Measurements from ENCODE around the gene ERN1. TPM values are rescaled to one million over a fixed set of nuclear protein-coding genes. Genes with fewer than 3 reads are reported as not detected.

ERN1 gene
- total RNA-seq, 1 experiment from 2014 or later, result 13.5 TPM

DNA sequence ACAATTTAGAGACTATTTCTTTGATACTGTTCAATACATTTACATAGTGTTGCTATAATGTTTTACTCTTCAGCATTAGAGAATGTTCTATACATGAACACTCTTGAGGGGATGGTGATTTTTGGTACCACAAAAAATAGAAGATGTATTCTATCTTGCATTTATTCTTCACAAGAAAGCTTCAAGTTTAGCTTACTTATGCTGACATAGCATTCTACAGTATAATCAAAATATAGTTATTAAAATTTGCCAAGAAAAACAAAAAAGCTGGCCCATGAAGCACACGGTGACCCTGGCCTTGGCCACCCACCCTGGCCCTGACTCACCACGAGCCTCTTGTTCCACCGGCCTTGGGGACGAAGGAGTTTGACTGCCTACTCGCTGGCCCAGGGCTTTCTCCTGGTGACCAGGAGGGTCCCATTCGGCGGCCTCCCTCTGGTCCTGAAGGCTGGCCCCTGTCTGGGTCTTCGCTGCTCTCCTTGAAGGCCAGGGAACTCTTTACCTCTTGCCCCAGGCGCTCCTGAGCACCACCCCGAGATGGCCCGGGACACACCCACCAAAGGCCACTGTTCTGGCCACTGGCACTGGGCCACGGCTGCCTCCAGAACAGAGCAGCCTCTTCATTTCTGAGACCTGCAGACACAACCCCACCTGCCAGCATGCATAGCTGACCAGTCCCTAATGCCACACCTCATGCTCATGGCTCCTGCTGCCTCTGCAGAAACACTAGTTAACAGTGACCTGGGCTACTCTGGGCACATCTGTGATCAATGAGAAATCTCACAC, 87.1 kb downstream of the ERN1 start:
- ChIA-PET POLR2A (ENCODE audit: unreplicated experiment) (interaction anchor here (0.9 kb wide), 1 partner anchor 87 kb away, joined by 3 read pairs; no protein-coding TSS in a partner anchor), CTCF (interaction anchor here (0.8 to 1.0 kb wide), 1 partner anchor 91 kb away, joined by 3 to 4 read pairs; no protein-coding TSS in a partner anchor)
- Histone ChIP-seq H3K9ac (ENCODE audit: low read length) (no peak overlapping the region), H3K4me1 (ENCODE audit: insufficient read depth, low read length) (no peaks in the 10 kb centered on the region), H3K36me3 (ENCODE audit: low read depth, low read length) (peaks cover 7% of the 10 kb centered on the region; the same call in 1 of the 2 replicates), H3K4me2 (ENCODE audit: low read length) (no peak overlapping the region), H3K9me2 (replicated peaks; ENCODE audit: low read length) (no peaks in the 10 kb centered on the region), H3F3A (ENCODE audit: low read length, unreplicated experiment) (no peaks in the 10 kb centered on the region), H3K4me3 (ENCODE audit: low read length) (no peak overlapping the region), H2AFZ (ENCODE audit: low read length) (no peak overlapping the region), H4K20me1 (ENCODE audit: low read length) (no peaks in the 10 kb centered on the region), H3K79me2 (ENCODE audit: low read length) (no peaks in the 10 kb centered on the region), H3K9me3 (ENCODE audit: low read length) (no peaks in the 10 kb centered on the region), H3K27me3 (ENCODE audit: low read length) (no peaks in the 10 kb centered on the region), H3K27ac (ENCODE audit: low read length) (no peak overlapping the region)
- no peak for DNase-seq
- TF ChIP-seq EZH2 (IDR thresholded peaks at IDR 0.05; ENCODE audit: low read length, unreplicated experiment) (no peak), CTCF (conservative IDR thresholded peaks at IDR 0.05; ENCODE audit: low read depth, low read length) (no peak), EZH2phosphoT487 (IDR thresholded peaks at IDR 0.05; ENCODE audit: borderline replicate concordance, low read length) (no peak)
- intact Hi-C loops (cut with micrococcal nuclease), result no loop called here
- BruUV-seq (replicated peaks), result no TSS peak
- ATAC-seq, result no peak

- POLR2A ChIA-PET (ENCODE audit: unreplicated experiment), result interaction anchor here (0.9 kb wide), 1 partner anchor 88 kb away, joined by 3 read pairs; no protein-coding TSS in a partner anchor
- peaks cover 7% of the 10 kb centered on the region; the same call in 1 of the 2 replicates for H3K36me3 ChIP-seq (ENCODE audit: low read depth, low read length)
- TF ChIP-seq EZH2 (IDR thresholded peaks at IDR 0.05; ENCODE audit: low read length, unreplicated experiment) (no peak), EZH2phosphoT487 (IDR thresholded peaks at IDR 0.05; ENCODE audit: borderline replicate concordance, low read length) (no peak), CTCF (conservative IDR thresholded peaks at IDR 0.05; ENCODE audit: low read depth, low read length) (no peak)
Measured at GRCh38 chr17:64041912-64042311, 88.0 kb downstream of the ERN1 start.

DNA sequence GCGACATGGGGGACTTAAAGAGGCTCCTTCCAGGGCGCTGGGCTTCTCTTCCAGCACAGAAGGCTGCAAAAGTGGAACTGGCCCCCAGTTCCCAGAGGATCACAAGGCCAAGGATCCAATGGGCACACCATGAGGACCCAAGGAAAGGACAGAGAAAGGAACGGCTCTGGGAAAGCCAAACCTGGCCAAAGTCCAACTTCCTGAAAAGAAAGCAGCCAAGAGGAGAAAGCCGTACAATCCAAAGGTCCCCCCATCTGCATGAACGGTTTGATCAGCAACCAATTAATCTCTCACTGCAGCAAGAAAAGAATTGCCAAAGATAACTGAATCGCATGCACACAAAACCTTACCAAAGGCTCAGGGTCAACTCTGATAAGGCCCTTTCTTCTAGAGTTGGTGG, 89.7 kb downstream of the ERN1 start:
- H3K9me2 ChIP-seq (replicated peaks; ENCODE audit: low read length), result no peaks in the 10 kb centered on the region
- no peaks in the 10 kb centered on the region for H4K20me1 ChIP-seq (ENCODE audit: low read length)
- DNase-seq (no peak), ATAC-seq (no peak)
- no TSS peak for BruUV-seq (replicated peaks)
- H3F3A ChIP-seq (ENCODE audit: low read length, unreplicated experiment), result no peaks in the 10 kb centered on the region
- H3K9ac ChIP-seq (ENCODE audit: low read length), result no peak overlapping the region
- H3K9me3 ChIP-seq (ENCODE audit: low read length), result no peaks in the 10 kb centered on the region
- no peak overlapping the region for H3K4me3 ChIP-seq (ENCODE audit: low read length)
- TF ChIP-seq EZH2 (IDR thresholded peaks at IDR 0.05; ENCODE audit: low read length, unreplicated experiment) (no peak), EZH2phosphoT487 (IDR thresholded peaks at IDR 0.05; ENCODE audit: borderline replicate concordance, low read length) (no peak), CTCF (conservative IDR thresholded peaks at IDR 0.05; ENCODE audit: low read depth, low read length) (no peak)
- no peak overlapping the region for H2AFZ ChIP-seq (ENCODE audit: low read length)
- H3K4me1 ChIP-seq (ENCODE audit: insufficient read depth, low read length), result no peaks in the 10 kb centered on the region
- no peak overlapping the region for H3K4me2 ChIP-seq (ENCODE audit: low read length)
- no peaks in the 10 kb centered on the region for H3K79me2 ChIP-seq (ENCODE audit: low read length)
- H3K27me3 ChIP-seq (ENCODE audit: low read length), result no peaks in the 10 kb centered on the region
- intact Hi-C loops (cut with micrococcal nuclease), result no loop called here
- peaks cover 3% of the 10 kb centered on the region; the same call in 1 of the 2 replicates for H3K36me3 ChIP-seq (ENCODE audit: low read depth, low read length)
- H3K27ac ChIP-seq (ENCODE audit: low read length), result no peak overlapping the region
- ChIA-PET POLR2A (ENCODE audit: unreplicated experiment) (no interaction called here), CTCF (no interaction called here)

More at GRCh38 chr17:64041912-64042311, 88.0 kb downstream of the ERN1 start:
- H3K9me2 ChIP-seq (replicated peaks; ENCODE audit: low read length), result no peaks in the 10 kb centered on the region
- DNase-seq, result no peak
- ATAC-seq, result no peak
- intact Hi-C loops (cut with micrococcal nuclease), result no loop called here
- no peak overlapping the region for H3K4me3 ChIP-seq (ENCODE audit: low read length)
- CTCF ChIA-PET, result no interaction called here
- no peaks in the 10 kb centered on the region for H3F3A ChIP-seq (ENCODE audit: low read length, unreplicated experiment)
- no peak overlapping the region for H3K4me2 ChIP-seq (ENCODE audit: low read length)
- H3K4me1 ChIP-seq (ENCODE audit: insufficient read depth, low read length), result no peaks in the 10 kb centered on the region
- H3K9me3 ChIP-seq (ENCODE audit: low read length), result no peaks in the 10 kb centered on the region
- H3K27me3 ChIP-seq (ENCODE audit: low read length), result no peaks in the 10 kb centered on the region
- BruUV-seq (replicated peaks), result no TSS peak
- no peak overlapping the region for H2AFZ ChIP-seq (ENCODE audit: low read length)
- H4K20me1 ChIP-seq (ENCODE audit: low read length), result no peaks in the 10 kb centered on the region
- H3K27ac ChIP-seq (ENCODE audit: low read length), result no peak overlapping the region
- H3K9ac ChIP-seq (ENCODE audit: low read length), result no peak overlapping the region
- H3K79me2 ChIP-seq (ENCODE audit: low read length), result no peaks in the 10 kb centered on the region

All from PC-3 (cell line).